Transverse colon (tissue), 4 donors: Measurements from ENCODE around the gene SDHB. TPM values are rescaled to one million over a fixed set of nuclear protein-coding genes. Genes with fewer than 3 reads are reported as not detected.

Experiments used
- DNase-seq: peaks from one replicate; pipeline ENCODE4 v3.0.0-alpha.2; 2019
- H3K27ac ChIP-seq, 4 donors: fragments of 200-600 bp; sonication (generic); 2 replicates each; pipeline ENCODE4 v1.5.1; 2016 to 2018; ENCODE audit warnings: inconsistent platforms in 4 of 4
- H3K27me3 ChIP-seq: fragments of 200-600 bp; sonication (generic); 2 replicates; pipeline ENCODE4 v1.5.1; 2017; ENCODE audit warnings: inconsistent platforms
- H3K36me3 ChIP-seq, 4 donors: fragments of 200-600 bp; sonication (generic); 2 replicates each; pipeline ENCODE4 v1.5.1; 2017 to 2019; ENCODE audit warnings: inconsistent platforms in 4 of 4
- H3K4me1 ChIP-seq, 4 donors: fragments of 200-600 bp; sonication (generic); 2 replicates each; pipeline ENCODE4 v1.5.1; 2017 to 2020; ENCODE audit warnings: inconsistent platforms in 4 of 4
- H3K4me3 ChIP-seq, 4 donors: fragments of 200-600 bp; sonication (generic); 1 replicate in 1 of 4; 2 replicates in 3 of 4; pipeline versions ENCODE4 v1.5.1 to v1.6.1; 2017 to 2019; ENCODE audit warnings: inconsistent platforms in 4 of 4
- H3K9me3 ChIP-seq, 2 donors: fragments of 200-600 bp; sonication (generic); 2 replicates each; pipeline ENCODE4 v1.5.1; 2017 to 2019; ENCODE audit warnings: inconsistent platforms in 2 of 2
- CTCF ChIP-seq, 5 experiments: fragments of 200-600 bp in 3 of 5; fragments of 450-650 bp in 2 of 5; sonication (generic) in 3 of 5; IDR thresholded peaks; 1 replicate in 2 of 5; 2 replicates in 3 of 5; pipeline ENCODE4 v1.5.1; 2016 to 2017; ENCODE audit warnings: antibody characterized with exemption in 5 of 5, inconsistent platforms in 3 of 5, mild to moderate bottlenecking in 2 of 5, moderate library complexity in 1 of 5
- EP300 ChIP-seq: sonication (generic); formaldehyde crosslinking; IDR thresholded peaks from one replicate; pipeline ENCODE4 v1.6.1; 2017; ENCODE audit warnings: antibody characterized with exemption, low read depth
- POLR2A ChIP-seq: fragments of 450-650 bp; IDR thresholded peaks from one replicate; pipeline ENCODE4 v1.6.1; 2016; ENCODE audit warnings: antibody characterized with exemption, mild to moderate bottlenecking, moderate library complexity
- POLR2AphosphoS5 ChIP-seq, 3 donors: sonication (generic); formaldehyde crosslinking; IDR thresholded peaks; one replicate each; pipeline ENCODE4 v1.6.1; 2016; ENCODE audit warnings: antibody characterized with exemption in 3 of 3
- WGBS, 2 donors: methylation state at CpG; one replicate each; pipeline ENCODE4 v1.1.5; 2018; ENCODE audit warnings: low coverage in 1 of 2; 5-methylcytosine and 5-hydroxymethylcytosine counted together
- in situ Hi-C, 4 donors: fragments of 200-750 bp; cut with MboI; loops; one replicate each; pipeline versions ENCODE4 v1.15.0 to v1.15.1; 2017; ENCODE audit warnings: low sequenced_read_pairs in 3 of 4, low pct_ligation_motif_present in 1 of 4, low pct_unique_long_range_greater_than_20kb in 1 of 4
- intact Hi-C: fragments of 100-400 bp; cut with DNase I; formaldehyde crosslinking; loops from one replicate; pipeline ENCODE4 v1.15.1; 2023; ENCODE audit warnings: low total_unique reads
- total RNA-seq, 4 donors: library from RNA; depleted of rRNA; stranded (reverse); fragments of >200 nt; gene quantifications; one replicate each; pipeline ENCODE4 v1.1.0, GENCODE V29; 2016

SDHB gene
- total RNA-seq, 4 donors from 2014 or later, result 98.7 to 266 (median 153) TPM

- DNase-seq, result no peak
- H3K36me3 ChIP-seq, result peaks cover 0 to 2% (median 0%) of the 10 kb centered on the region in 4 donors
- H3K27me3 ChIP-seq, result no peaks in the 10 kb centered on the region
- intact Hi-C loops (no loop called here), in situ Hi-C loops (no loop called here)
- WGBS, 2 donors, result 91 to 94% methylated on average over 6 to 7 of the region's 8 CpGs
- H3K27ac ChIP-seq, result no peak overlapping the region
- H3K4me3 ChIP-seq, result no peak overlapping the region
- H3K9me3 ChIP-seq, result no peaks in the 10 kb centered on the region
- peaks cover 13 to 22% (median 21%) of the 10 kb centered on the region in 4 donors for H3K4me1 ChIP-seq
- TF ChIP-seq CTCF (IDR thresholded peaks at IDR 0.05) (no peak), POLR2AphosphoS5 (IDR thresholded peaks at IDR 0.05) (no peak), POLR2A (no peak), EP300 (no peak)
Observed at GRCh38 chr1:17007121-17007520, 46.7 kb downstream of the SDHB start.

GRCh38 chr1:17005365-17005740 is 48.5 kb downstream of the SDHB start:
- in situ Hi-C loops (no loop called here), intact Hi-C loops (no loop called here)
- Histone ChIP-seq H3K9me3 (no peaks in the 10 kb centered on the region), H3K4me1 (peaks cover 7 to 11% (median 9%) of the 10 kb centered on the region in 4 donors), H3K27ac (no peak overlapping the region), H3K36me3 (peaks cover 0 to 6% (median 0%) of the 10 kb centered on the region in 4 donors), H3K27me3 (no peaks in the 10 kb centered on the region), H3K4me3 (no peak overlapping the region)
- no peak for DNase-seq
- WGBS, 2 donors, result 95% methylated on average over 19 of the region's 19 CpGs; no CpG with 5 or more reads in 1 of the 2 donors
- TF ChIP-seq CTCF (IDR thresholded peaks at IDR 0.05) (no peak), EP300 (no peak), POLR2AphosphoS5 (IDR thresholded peaks at IDR 0.05) (no peak), POLR2A (no peak)

GRCh38 chr1:17004466-17005364 is 49.1 kb downstream of the SDHB start:
- in situ Hi-C loops (no loop called here), intact Hi-C loops (no loop called here)
- Histone ChIP-seq H3K4me3 (no peak overlapping the region), H3K9me3 (no peaks in the 10 kb centered on the region), H3K27me3 (no peaks in the 10 kb centered on the region), H3K27ac (no peak overlapping the region), H3K4me1 (peaks cover under 1 to 5% (median 3%) of the 10 kb centered on the region in 4 donors), H3K36me3 (peaks cover 0 to 6% (median 0%) of the 10 kb centered on the region in 4 donors)
- 60 to 92% methylated on average over 1 to 24 of the region's 24 CpGs for WGBS, 2 donors
- no peak for DNase-seq
- TF ChIP-seq CTCF (IDR thresholded peaks at IDR 0.05) (no peak), EP300 (no peak), POLR2A (no peak), POLR2AphosphoS5 (IDR thresholded peaks at IDR 0.05) (no peak)

- Histone ChIP-seq H3K27ac (no peak overlapping the region), H3K4me3 (no peak overlapping the region), H3K27me3 (no peaks in the 10 kb centered on the region), H3K9me3 (no peaks in the 10 kb centered on the region), H3K36me3 (peaks cover 0 to 6% (median 0%) of the 10 kb centered on the region in 4 donors), H3K4me1 (no peaks in the 10 kb centered on the region)
- TF ChIP-seq CTCF (IDR thresholded peaks at IDR 0.05) (no peak), POLR2A (no peak), POLR2AphosphoS5 (IDR thresholded peaks at IDR 0.05) (no peak), EP300 (no peak)
- in situ Hi-C loops (no loop called here), intact Hi-C loops (no loop called here)
- 98% methylated on average over 4 of the region's 4 CpGs; no CpG with 5 or more reads in 1 of the 2 donors for WGBS, 2 donors
- no peak for DNase-seq
Observed at GRCh38 chr1:17002524-17002902, 51.3 kb downstream of the SDHB start.
